Right atrium auricular region (tissue), 2 donors: ENCODE measurements around the gene ESRP2. TPM values are rescaled to one million over a fixed set of nuclear protein-coding genes. Genes with fewer than 3 reads are reported as not detected.

Source experiments
- DNase-seq: peaks from one replicate; pipeline ENCODE4 v3.0.0-alpha.2; 2019; ENCODE audit warnings: low spot score
- H3K27ac ChIP-seq, 2 donors: fragments of 200-600 bp; sonication (generic); 1 replicate in 1 of 2; 2 replicates in 1 of 2; pipeline ENCODE4 v1.5.1; 2016 to 2019
- H3K27me3 ChIP-seq, 2 donors: fragments of 200-600 bp; sonication (generic); one replicate each; pipeline versions ENCODE4 v1.5.1 to v1.6.0; 2017 to 2019
- H3K36me3 ChIP-seq: fragments of 200-600 bp; sonication (generic); one replicate; pipeline ENCODE4 v1.5.1; 2016
- H3K4me1 ChIP-seq, 2 donors: fragments of 200-600 bp; sonication (generic); one replicate each; pipeline versions ENCODE4 v1.5.1 to v1.6.0; 2017 to 2019
- H3K4me3 ChIP-seq, 2 donors: fragments of 200-600 bp; sonication (generic); 1 replicate in 1 of 2; 2 replicates in 1 of 2; pipeline ENCODE4 v1.5.1; 2017 to 2019; ENCODE audit warnings: mild to moderate bottlenecking in 1 of 2, moderate library complexity in 1 of 2
- H3K9me3 ChIP-seq, 2 donors: fragments of 200-600 bp; sonication (generic); one replicate each; pipeline ENCODE4 v1.5.1; 2019
- CTCF ChIP-seq, 2 donors: fragments of 200-600 bp; sonication (generic); IDR thresholded peaks; one replicate each; pipeline ENCODE4 v1.5.1; 2019; ENCODE audit warnings: antibody characterized with exemption in 2 of 2
- total RNA-seq, 2 donors: library from RNA; depleted of rRNA; stranded (reverse); fragments of >200 nt; gene quantifications; one replicate each; pipeline ENCODE4 v1.1.0, GENCODE V29; 2016

Gene ESRP2
- total RNA-seq, 2 donors from 2014 or later: 0.59 to 1.2 TPM

GRCh38 chr16:68235108-68235886, 630 bp downstream of the ESRP2 start:
- H3K9me3 ChIP-seq: no peaks in the 10 kb centered on the region
- no peak for DNase-seq
- H3K4me1 ChIP-seq: peaks cover 0 to 47% of the 10 kb centered on the region in 2 donors
- H3K4me3 ChIP-seq: peak overlapping the region; percentile 13 to 61
- no peaks in the 10 kb centered on the region for H3K36me3 ChIP-seq
- H3K27ac ChIP-seq: peak overlapping the region in 1 of 2 donors; percentile 80
- no peaks in the 10 kb centered on the region for H3K27me3 ChIP-seq
- no peak for TF ChIP-seq CTCF (IDR thresholded peaks at IDR 0.05)

- Histone ChIP-seq H3K36me3 (no peaks in the 10 kb centered on the region), H3K4me3 (no peak overlapping the region), H3K27ac (peak overlapping the region in 1 of 2 donors; percentile 35), H3K4me1 (peaks cover 0 to 39% of the 10 kb centered on the region in 2 donors), H3K27me3 (no peaks in the 10 kb centered on the region), H3K9me3 (no peaks in the 10 kb centered on the region)
- no peak for DNase-seq
- TF ChIP-seq CTCF (IDR thresholded peaks at IDR 0.05): no peak
These were observed 1.5 kb downstream of the ESRP2 start for GRCh38 chr16:68234188-68235107.

GRCh38 chr16:68233835-68234187, 2.1 kb downstream of the ESRP2 start:
- H3K27me3 ChIP-seq: no peaks in the 10 kb centered on the region
- no peak overlapping the region for H3K4me3 ChIP-seq
- H3K9me3 ChIP-seq: no peaks in the 10 kb centered on the region
- no peak for TF ChIP-seq CTCF (IDR thresholded peaks at IDR 0.05)
- peaks cover 0 to 44% of the 10 kb centered on the region in 2 donors for H3K4me1 ChIP-seq
- DNase-seq: no peak
- H3K36me3 ChIP-seq: no peaks in the 10 kb centered on the region
- no peak overlapping the region for H3K27ac ChIP-seq

GRCh38 chr16:68233085-68233834, 2.7 kb downstream of the ESRP2 start:
- H3K27ac ChIP-seq: no peak overlapping the region
- no peak for TF ChIP-seq CTCF (IDR thresholded peaks at IDR 0.05)
- H3K4me1 ChIP-seq: peaks cover 0 to 45% of the 10 kb centered on the region in 2 donors

GRCh38 chr16:68232335-68232734, 3.6 kb downstream of the ESRP2 start:
- H3K27ac ChIP-seq: no peak overlapping the region
- no peaks in the 10 kb centered on the region for H3K36me3 ChIP-seq
- DNase-seq: no peak
- no peaks in the 10 kb centered on the region for H3K27me3 ChIP-seq
- no peak for TF ChIP-seq CTCF (IDR thresholded peaks at IDR 0.05)
- H3K9me3 ChIP-seq: no peaks in the 10 kb centered on the region
- H3K4me3 ChIP-seq: no peak overlapping the region
- peaks cover 0 to 49% of the 10 kb centered on the region in 2 donors for H3K4me1 ChIP-seq

More at GRCh38 chr16:68233085-68233834, 2.7 kb downstream of the ESRP2 start:
- no peaks in the 10 kb centered on the region for H3K9me3 ChIP-seq
- H3K4me3 ChIP-seq: no peak overlapping the region
- DNase-seq: no peak
- no peaks in the 10 kb centered on the region for H3K36me3 ChIP-seq
- no peaks in the 10 kb centered on the region for H3K27me3 ChIP-seq
